Neuronal stem cell (in vitro differentiated cells): ENCODE measurements around the gene KIF26A.

ENCODE experiments used
- DNase-seq: peaks from one replicate; pipeline ENCODE4 v3.0.0-alpha.2; 2013; ENCODE audit warnings: low spot score
- H2AFZ ChIP-seq: one replicate; pipeline ENCODE4 v1.6.1; 2013; ENCODE audit warnings: mild to moderate bottlenecking, low read length, inconsistent platforms
- H2AK5ac ChIP-seq: 2 replicates; pipeline ENCODE4 v1.6.1; 2013; ENCODE audit warnings: low read depth, mild to moderate bottlenecking, inconsistent platforms, low read length, moderate library complexity, mixed read lengths
- H2BK120ac ChIP-seq: 2 replicates; pipeline ENCODE4 v1.6.1; 2013; ENCODE audit warnings: low read depth, mild to moderate bottlenecking, inconsistent platforms, low read length, moderate library complexity, mixed read lengths
- H2BK12ac ChIP-seq: one replicate; pipeline ENCODE4 v1.6.1; 2013; ENCODE audit warnings: low read length, inconsistent platforms
- H2BK15ac ChIP-seq: 2 replicates; pipeline ENCODE4 v1.6.1; 2013; ENCODE audit warnings: mild to moderate bottlenecking, low read length, inconsistent platforms, mixed read lengths
- H2BK5ac ChIP-seq: one replicate; pipeline ENCODE4 v1.6.1; 2013; ENCODE audit warnings: inconsistent platforms, mild to moderate bottlenecking, low read length, moderate library complexity
- H3K14ac ChIP-seq: one replicate; pipeline ENCODE4 v1.6.1; 2013; ENCODE audit warnings: low read length, inconsistent platforms
- H3K18ac ChIP-seq: 2 replicates; pipeline ENCODE4 v1.6.1; 2013; ENCODE audit warnings: low read length, inconsistent platforms
- H3K23ac ChIP-seq: 2 replicates; pipeline ENCODE4 v1.6.1; 2013; ENCODE audit warnings: low read depth, mild to moderate bottlenecking, mixed read lengths, low read length, inconsistent platforms; ENCODE audit not compliant: poor library complexity
- H3K27ac ChIP-seq: replicated peaks from 3 replicates; pipeline ENCODE4 v1.5.1; 2013; ENCODE audit warnings: low read length, inconsistent platforms
- H3K27me3 ChIP-seq, 3 experiments: 2 replicates each; pipeline ENCODE4 v1.6.1; 2013; ENCODE audit warnings: low read length in 3 of 3, mild to moderate bottlenecking in 2 of 3, inconsistent platforms in 1 of 3, low read depth in 1 of 3, mixed read lengths in 1 of 3, moderate library complexity in 1 of 3; ENCODE audit not compliant: control insufficient read depth in 3 of 3, insufficient read depth in 3 of 3
- H3K36me3 ChIP-seq, 2 donors: replicated peaks in 1 of 2; 2 replicates each; pipeline ENCODE4 v1.6.1; 2013; ENCODE audit warnings: low read length in 2 of 2; ENCODE audit not compliant: control insufficient read depth in 2 of 2, insufficient read depth in 2 of 2
- H3K4ac ChIP-seq: 2 replicates; pipeline ENCODE4 v1.6.1; 2013; ENCODE audit warnings: inconsistent platforms, mild to moderate bottlenecking, low read length, moderate library complexity
- H3K4me1 ChIP-seq, 2 donors: 1 replicate in 1 of 2; 2 replicates in 1 of 2; pipeline ENCODE4 v1.6.1; 2013; ENCODE audit warnings: low read length in 2 of 2, low read depth in 1 of 2; ENCODE audit not compliant: control insufficient read depth in 2 of 2, insufficient read depth in 1 of 2
- H3K4me2 ChIP-seq: one replicate; pipeline ENCODE4 v1.6.1; 2013; ENCODE audit warnings: mild to moderate bottlenecking, low read length, inconsistent platforms; ENCODE audit not compliant: insufficient read depth, poor library complexity, severe bottlenecking
- H3K4me3 ChIP-seq, 2 donors: 2 replicates each; pipeline ENCODE4 v1.5.1; 2013; ENCODE audit warnings: low read length in 2 of 2, mild to moderate bottlenecking in 2 of 2, inconsistent platforms in 1 of 2, moderate library complexity in 1 of 2
- H3K79me1 ChIP-seq: one replicate; pipeline ENCODE4 v1.6.1; 2013; ENCODE audit warnings: low read depth, mild to moderate bottlenecking, inconsistent platforms, low read length, moderate library complexity
- H3K9ac ChIP-seq: one replicate; pipeline ENCODE4 v1.6.1; 2013; ENCODE audit warnings: mild to moderate bottlenecking, low read depth, low read length, inconsistent platforms; ENCODE audit not compliant: poor library complexity
- H3K9me3 ChIP-seq, 2 donors: replicated peaks in 1 of 2; 2 replicates each; pipeline versions ENCODE3 to v1.6.1; 2013; ENCODE audit warnings: low read length in 2 of 2, mild to moderate bottlenecking in 2 of 2, inconsistent platforms in 1 of 2, low read depth in 1 of 2, mixed read lengths in 1 of 2, moderate library complexity in 1 of 2; ENCODE audit not compliant: control insufficient read depth in 2 of 2, insufficient read depth in 1 of 2
- H4K8ac ChIP-seq: one replicate; pipeline ENCODE4 v1.6.1; 2013; ENCODE audit warnings: low read depth, mild to moderate bottlenecking, inconsistent platforms, low read length, moderate library complexity
- H4K91ac ChIP-seq: one replicate; pipeline ENCODE4 v1.6.1; 2013; ENCODE audit warnings: low read length, low read depth, mild to moderate bottlenecking, inconsistent platforms; ENCODE audit not compliant: poor library complexity
- WGBS, 2 donors: extraction: QIAGEN DNeasy Blood & Tissue Kit; methylation state at CpG; one replicate each; pipeline ENCODE4 v1.1.7; 2013; ENCODE audit warnings: missing lambda C conversion rate in 2 of 2, mixed read lengths in 1 of 2; ENCODE audit not compliant: insufficient read length in 2 of 2, insufficient replicate concordance in 1 of 2; ENCODE audit errors: extremely low coverage in 2 of 2; 5-methylcytosine and 5-hydroxymethylcytosine counted together

The KIF26A gene

DNA sequence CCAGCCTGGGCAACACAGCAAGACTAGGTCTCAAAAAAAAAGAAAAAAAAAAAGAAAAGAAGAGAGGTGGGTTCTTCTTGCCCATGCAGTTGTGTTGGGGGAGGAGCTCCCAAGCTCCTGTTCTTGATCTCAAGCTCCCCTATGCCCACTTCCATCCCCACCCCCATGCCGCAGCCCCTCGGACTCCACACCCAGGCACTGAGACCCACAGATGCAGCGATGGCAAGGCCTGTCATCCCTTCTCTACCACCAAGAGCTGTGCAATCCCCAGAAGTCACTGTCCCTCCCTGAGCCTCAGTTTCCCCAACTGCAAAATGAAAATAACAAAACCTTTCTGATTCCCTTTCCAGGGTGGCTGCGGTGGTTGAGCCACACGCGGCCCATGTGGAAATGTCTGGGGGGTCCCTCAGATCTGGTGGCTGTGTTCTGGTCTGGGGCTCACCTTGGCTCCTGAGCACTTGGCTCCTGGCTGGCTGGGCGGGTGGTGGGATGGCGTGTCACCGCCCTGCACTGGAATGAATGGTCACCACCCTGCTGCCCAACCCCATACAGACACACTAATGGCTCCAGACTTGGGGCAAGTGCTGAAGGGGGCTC is 22.6 kb upstream of the KIF26A start:
- Histone ChIP-seq H2AFZ (no peak overlapping the region), H4K91ac (no peak overlapping the region), H2BK12ac (no peak overlapping the region), H3K27me3 (peaks cover 19 to 83% (median 46%) of the 10 kb centered on the region in 3 experiments), H3K4ac (no peak overlapping the region), H3K9ac (no peak overlapping the region), H3K18ac (peak overlapping the region; percentile 24), H2BK15ac (peak overlapping the region; percentile 37), H3K4me2 (no peak overlapping the region), H3K23ac (no peak overlapping the region), H3K79me1 (no peaks in the 10 kb centered on the region), H3K4me1 (peaks cover 0 to 3% of the 10 kb centered on the region in 2 donors), H2AK5ac (no peak overlapping the region), H3K14ac (no peak overlapping the region), H3K36me3 (no peaks in the 10 kb centered on the region), H2BK120ac (no peak overlapping the region), H2BK5ac (no peak overlapping the region), H4K8ac (no peak overlapping the region), H3K27ac (no peak overlapping the region), H3K4me3 (no peak overlapping the region), H3K9me3 (peaks cover 0 to 2% of the 10 kb centered on the region in 2 donors)
- no peak for DNase-seq
- no CpG with 5 or more reads among the region's 9 CpGs for WGBS, 2 donors

DNA sequence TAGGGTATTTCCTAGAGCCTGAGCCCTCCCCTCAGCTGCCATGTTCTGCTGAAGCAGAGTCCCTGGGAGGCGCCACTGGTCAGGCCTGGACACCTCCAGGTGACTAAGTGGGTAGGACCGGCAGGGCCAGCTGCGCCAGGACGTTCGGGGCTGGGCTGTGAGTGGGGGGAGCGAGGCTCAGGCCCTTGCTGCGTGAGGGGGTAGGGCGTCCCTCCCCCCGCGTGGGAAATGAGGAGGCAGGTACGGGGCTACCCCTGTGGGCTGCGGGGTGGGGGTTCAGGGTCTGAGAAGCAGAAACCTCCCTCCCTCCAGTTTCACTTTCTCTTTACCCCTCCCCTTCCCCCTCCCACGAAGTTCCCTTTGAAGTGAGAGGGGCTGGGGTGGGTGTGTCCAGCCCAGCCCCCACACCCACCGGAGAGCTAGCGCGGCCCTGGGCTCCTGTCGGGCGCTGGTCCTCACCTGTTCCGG is 22.1 kb upstream of the KIF26A start:
- H3K27ac ChIP-seq, result no peak overlapping the region
- H3K23ac ChIP-seq, result no peak overlapping the region
- H3K27me3 ChIP-seq, result peaks cover 19 to 89% (median 46%) of the 10 kb centered on the region in 3 experiments
- H2AK5ac ChIP-seq, result no peak overlapping the region
- H2BK12ac ChIP-seq, result no peak overlapping the region
- H3K79me1 ChIP-seq, result no peaks in the 10 kb centered on the region
- no CpG with 5 or more reads among the region's 19 CpGs for WGBS, 2 donors
- no peak overlapping the region for H3K4me3 ChIP-seq
- H2BK5ac ChIP-seq, result no peak overlapping the region
- H3K9ac ChIP-seq, result no peak overlapping the region
- H2BK120ac ChIP-seq, result no peak overlapping the region
- no peak overlapping the region for H4K8ac ChIP-seq
- no peak overlapping the region for H3K4ac ChIP-seq
- no peak overlapping the region for H2AFZ ChIP-seq
- H3K4me2 ChIP-seq, result peak overlapping the region; percentile 96
- no peak for DNase-seq
- peaks cover 0 to 2% of the 10 kb centered on the region in 2 donors for H3K9me3 ChIP-seq
- no peak overlapping the region for H4K91ac ChIP-seq
- peak overlapping the region; percentile 84 for H3K18ac ChIP-seq
- H3K36me3 ChIP-seq, result no peaks in the 10 kb centered on the region
- H3K4me1 ChIP-seq, result no peaks in the 10 kb centered on the region
- peak overlapping the region; percentile 39 for H3K14ac ChIP-seq
- H2BK15ac ChIP-seq, result no peak overlapping the region

GRCh38 chr14:104116756-104117340 is 21.5 kb upstream of the KIF26A start:
- Histone ChIP-seq H2AK5ac (peak overlapping the region; percentile 63), H3K9ac (peak overlapping the region; percentile 77), H3K27ac (no peak overlapping the region), H3K9me3 (peaks cover 0 to 2% of the 10 kb centered on the region in 2 donors), H3K18ac (peak overlapping the region; percentile 96), H4K8ac (peak overlapping the region; percentile 43), H3K79me1 (no peaks in the 10 kb centered on the region), H2BK12ac (peak overlapping the region; percentile 41), H3K14ac (peak overlapping the region; percentile 38), H3K4ac (no peak overlapping the region), H2BK5ac (peak overlapping the region; percentile 53), H3K23ac (peak overlapping the region; percentile 80), H3K4me1 (no peaks in the 10 kb centered on the region), H3K4me2 (peak overlapping the region; percentile 96), H2AFZ (no peak overlapping the region), H4K91ac (no peak overlapping the region), H2BK15ac (peak overlapping the region; percentile 67), H3K36me3 (no peaks in the 10 kb centered on the region), H3K4me3 (peak overlapping the region in 1 of 2 donors; percentile 68), H3K27me3 (peaks cover 19 to 91% (median 46%) of the 10 kb centered on the region in 3 experiments), H2BK120ac (no peak overlapping the region)
- DNase-seq, result no peak
- WGBS, 2 donors, result no CpG with 5 or more reads among the region's 83 CpGs

- no peak overlapping the region for H4K91ac ChIP-seq
- H3K27ac ChIP-seq, result no peak overlapping the region
- no peak overlapping the region for H2BK120ac ChIP-seq
- H2BK5ac ChIP-seq, result peak overlapping the region; percentile 53
- no peak overlapping the region for H4K8ac ChIP-seq
- WGBS, 2 donors, result no CpG with 5 or more reads among the region's 71 CpGs
- no peaks in the 10 kb centered on the region for H3K4me1 ChIP-seq
- H3K23ac ChIP-seq, result peak overlapping the region; percentile 89
- no peaks in the 10 kb centered on the region for H3K36me3 ChIP-seq
- H3K9me3 ChIP-seq, result peaks cover 0 to 2% of the 10 kb centered on the region in 2 donors
- H3K4ac ChIP-seq, result no peak overlapping the region
- H2AFZ ChIP-seq, result no peak overlapping the region
- H2BK12ac ChIP-seq, result peak overlapping the region; percentile 41
- H3K14ac ChIP-seq, result peak overlapping the region; percentile 38
- peak overlapping the region; percentile 67 for H2BK15ac ChIP-seq
- DNase-seq, result no peak
- peak overlapping the region; percentile 77 for H3K9ac ChIP-seq
- H3K4me3 ChIP-seq, result peak overlapping the region in 1 of 2 donors; percentile 68
- peak overlapping the region; percentile 96 for H3K4me2 ChIP-seq
- no peaks in the 10 kb centered on the region for H3K79me1 ChIP-seq
- H3K27me3 ChIP-seq, result peaks cover 19 to 88% (median 46%) of the 10 kb centered on the region in 3 experiments
- peak overlapping the region; percentile 96 for H3K18ac ChIP-seq
- H2AK5ac ChIP-seq, result peak overlapping the region; percentile 63
Observed at GRCh38 chr14:104117341-104118005, 20.9 kb upstream of the KIF26A start.
